ENCODE measurements around the gene THBS4.

GRCh38 chr5:80057099-80057498 is 22.0 kb downstream of the THBS4 start:
- TF ChIP-seq, protein P1, sequence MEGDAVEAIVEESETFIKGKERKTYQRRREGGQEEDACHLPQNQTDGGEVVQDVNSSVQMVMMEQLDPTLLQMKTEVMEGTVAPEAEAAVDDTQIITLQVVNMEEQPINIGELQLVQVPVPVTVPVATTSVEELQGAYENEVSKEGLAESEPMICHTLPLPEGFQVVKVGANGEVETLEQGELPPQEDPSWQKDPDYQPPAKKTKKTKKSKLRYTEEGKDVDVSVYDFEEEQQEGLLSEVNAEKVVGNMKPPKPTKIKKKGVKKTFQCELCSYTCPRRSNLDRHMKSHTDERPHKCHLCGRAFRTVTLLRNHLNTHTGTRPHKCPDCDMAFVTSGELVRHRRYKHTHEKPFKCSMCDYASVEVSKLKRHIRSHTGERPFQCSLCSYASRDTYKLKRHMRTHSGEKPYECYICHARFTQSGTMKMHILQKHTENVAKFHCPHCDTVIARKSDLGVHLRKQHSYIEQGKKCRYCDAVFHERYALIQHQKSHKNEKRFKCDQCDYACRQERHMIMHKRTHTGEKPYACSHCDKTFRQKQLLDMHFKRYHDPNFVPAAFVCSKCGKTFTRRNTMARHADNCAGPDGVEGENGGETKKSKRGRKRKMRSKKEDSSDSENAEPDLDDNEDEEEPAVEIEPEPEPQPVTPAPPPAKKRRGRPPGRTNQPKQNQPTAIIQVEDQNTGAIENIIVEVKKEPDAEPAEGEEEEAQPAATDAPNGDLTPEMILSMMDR (conservative IDR thresholded peaks at IDR 0.05 in 1 of 2, IDR thresholded peaks at IDR 0.05 in 1 of 2; ENCODE audit: extremely low read depth in 1 of 2, insufficient read depth in 1 of 2, low read depth in 1 of 2, low read length in 2 of 2): no peak
- TF ChIP-seq EZH2 (IDR thresholded peaks at IDR 0.05; ENCODE audit: borderline replicate concordance, low read length): no peak

Measured in mammary epithelial cell (primary cell).